NCI-H446 (cell line): Measurements from ENCODE around the gene S100A8.
A peak's percentile ranks its signal among the peaks of the same experiment; 100 is the strongest.
"Not testable (repeated sequence)": the region's sequence is repeated elsewhere in the genome, so short reads cannot be mapped to it uniquely, and the experiment has no call there.

Source experiments
- DNase-seq, 2 experiments: peaks; one replicate each; lab custom pipeline; 2025; lab: John Stamatoyannopoulos, UW

The S100A8 gene

GRCh38 chr1:153390938-153391710, at the start of gene S100A8:
Gene S100A8 (minus strand): TSS chr1:153391073. CDS start chr1:153390535, 538 bp downstream.
- DNase-seq = no peak

DNA sequence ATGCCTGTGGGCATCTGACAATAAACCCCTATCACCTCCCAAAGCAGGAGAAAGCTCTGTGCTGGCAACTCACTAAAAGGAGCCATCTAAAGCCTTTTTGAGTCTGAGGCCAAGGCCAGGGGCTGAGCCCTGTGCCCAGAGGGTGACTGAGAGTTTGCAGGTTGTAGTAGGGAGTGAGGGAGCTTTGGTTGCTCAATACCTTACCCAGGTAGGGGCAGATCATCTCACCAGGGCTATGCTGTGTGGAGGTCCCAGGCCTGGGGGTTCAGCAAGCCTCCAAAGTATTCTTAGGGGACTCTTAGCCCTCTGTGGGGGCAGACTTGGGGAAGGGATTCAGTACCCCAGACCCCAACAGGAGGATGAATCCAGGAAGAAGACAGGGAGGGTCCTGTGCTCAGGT, 48.4 kb upstream of the S100A8 start:
- no peak for DNase-seq

GRCh38 chr1:153438599-153438998, 47.7 kb upstream of the S100A8 start:
- no peak for DNase-seq

GRCh38 chr1:153437236-153437635, 46.4 kb upstream of the S100A8 start:
- no peak for DNase-seq

- no peak for DNase-seq
Observed at GRCh38 chr1:153434746-153435455, 44.0 kb upstream of the S100A8 start.

GRCh38 chr1:153432874-153433681, 42.2 kb upstream of the S100A8 start:
- no peak for DNase-seq

DNA sequence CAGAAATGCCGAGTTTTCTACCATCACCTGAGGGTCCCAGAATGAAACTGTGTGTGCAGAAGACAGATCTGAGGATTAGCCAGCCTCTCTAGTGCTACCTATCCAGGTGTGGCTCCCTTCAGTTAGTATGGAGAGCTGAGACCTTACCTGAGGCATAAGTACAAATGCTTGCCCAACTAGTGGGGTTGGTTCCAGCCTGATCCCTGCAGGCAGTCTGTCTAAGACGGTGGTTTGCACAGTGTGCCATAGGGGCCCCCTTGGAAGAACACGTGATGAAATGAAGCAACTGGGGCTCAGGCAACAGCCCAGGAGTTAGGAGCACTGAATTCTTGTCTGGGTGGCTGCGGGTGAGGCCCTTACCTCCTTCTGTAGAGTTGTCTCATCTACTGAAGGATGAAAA, 41.1 kb upstream of the S100A8 start:
- DNase-seq = no peak

DNA sequence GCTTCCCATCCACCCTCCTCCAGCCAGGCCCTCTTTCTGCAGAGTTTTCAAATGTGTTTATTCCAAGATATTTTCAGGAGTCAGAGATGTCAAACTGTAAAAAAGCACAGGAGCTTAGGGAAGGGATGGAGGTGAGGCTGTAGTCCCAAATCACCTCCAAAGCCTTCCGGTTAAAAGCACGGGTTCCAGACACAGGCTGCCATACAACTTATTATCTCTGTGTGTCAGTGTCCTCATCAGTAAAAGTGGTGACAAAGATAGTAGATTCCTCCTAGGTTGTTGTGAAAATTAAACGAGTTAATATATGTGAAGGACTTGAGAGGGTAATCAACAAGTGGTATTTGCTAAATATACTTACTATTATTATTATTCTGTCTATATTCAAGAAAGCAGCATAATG, 40.6 kb upstream of the S100A8 start:
- DNase-seq = no peak

DNA sequence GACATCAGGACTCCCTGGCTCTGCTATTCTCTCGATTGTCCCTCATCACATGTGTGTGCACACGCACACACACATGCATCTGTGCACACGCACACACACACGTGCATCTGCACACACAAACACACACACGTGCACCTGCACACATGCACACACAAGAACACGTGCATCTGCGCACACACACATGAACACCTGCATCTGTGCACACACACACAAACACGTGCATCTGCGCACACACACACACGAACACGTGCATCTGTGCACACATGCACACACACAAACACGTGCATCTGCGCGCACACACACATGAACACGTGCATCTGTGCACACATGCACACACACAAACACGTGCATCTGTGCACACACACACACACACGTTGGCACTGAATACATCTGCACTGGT, 40.1 kb upstream of the S100A8 start:
- no peak for DNase-seq

DNA sequence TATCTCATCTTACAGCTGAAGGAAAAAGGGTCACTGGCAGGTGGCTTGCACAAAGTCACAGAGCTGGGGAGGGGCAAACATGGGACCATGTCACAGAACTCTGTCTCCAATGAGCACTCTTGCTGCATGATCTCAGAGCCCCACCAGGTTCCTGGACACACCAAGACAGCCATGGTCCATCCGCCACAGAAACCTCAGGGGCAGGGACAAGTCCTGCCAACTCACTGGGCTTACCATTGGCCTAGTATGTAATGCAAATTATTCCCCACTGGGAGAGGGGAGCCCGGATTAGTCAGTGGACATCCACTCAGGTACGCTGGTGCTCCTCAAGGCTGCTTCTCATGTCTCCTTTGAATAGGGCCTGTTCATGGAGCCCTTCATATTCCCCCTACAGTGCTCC, 39.7 kb upstream of the S100A8 start:
- DNase-seq = no peak

DNA sequence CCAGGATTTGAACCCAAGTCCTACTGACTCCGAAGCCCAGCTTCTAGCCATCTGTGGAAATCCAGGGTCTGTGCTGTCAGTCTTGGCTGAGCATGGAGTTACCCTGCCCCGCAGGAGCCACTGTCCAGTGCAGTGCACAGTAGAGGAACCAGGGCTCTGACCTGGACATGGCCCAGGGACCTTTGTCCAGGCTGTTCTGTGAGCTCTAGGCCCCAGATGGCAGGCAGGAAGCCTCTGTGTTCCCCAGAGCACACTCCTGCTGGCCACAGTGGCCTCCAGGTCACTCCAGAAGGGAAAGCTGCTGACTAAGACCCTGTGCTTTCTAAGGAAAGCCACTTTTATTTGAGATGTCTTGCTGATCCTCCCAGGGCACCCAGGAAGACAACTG, 39.3 kb upstream of the S100A8 start:
- DNase-seq = no peak

DNA sequence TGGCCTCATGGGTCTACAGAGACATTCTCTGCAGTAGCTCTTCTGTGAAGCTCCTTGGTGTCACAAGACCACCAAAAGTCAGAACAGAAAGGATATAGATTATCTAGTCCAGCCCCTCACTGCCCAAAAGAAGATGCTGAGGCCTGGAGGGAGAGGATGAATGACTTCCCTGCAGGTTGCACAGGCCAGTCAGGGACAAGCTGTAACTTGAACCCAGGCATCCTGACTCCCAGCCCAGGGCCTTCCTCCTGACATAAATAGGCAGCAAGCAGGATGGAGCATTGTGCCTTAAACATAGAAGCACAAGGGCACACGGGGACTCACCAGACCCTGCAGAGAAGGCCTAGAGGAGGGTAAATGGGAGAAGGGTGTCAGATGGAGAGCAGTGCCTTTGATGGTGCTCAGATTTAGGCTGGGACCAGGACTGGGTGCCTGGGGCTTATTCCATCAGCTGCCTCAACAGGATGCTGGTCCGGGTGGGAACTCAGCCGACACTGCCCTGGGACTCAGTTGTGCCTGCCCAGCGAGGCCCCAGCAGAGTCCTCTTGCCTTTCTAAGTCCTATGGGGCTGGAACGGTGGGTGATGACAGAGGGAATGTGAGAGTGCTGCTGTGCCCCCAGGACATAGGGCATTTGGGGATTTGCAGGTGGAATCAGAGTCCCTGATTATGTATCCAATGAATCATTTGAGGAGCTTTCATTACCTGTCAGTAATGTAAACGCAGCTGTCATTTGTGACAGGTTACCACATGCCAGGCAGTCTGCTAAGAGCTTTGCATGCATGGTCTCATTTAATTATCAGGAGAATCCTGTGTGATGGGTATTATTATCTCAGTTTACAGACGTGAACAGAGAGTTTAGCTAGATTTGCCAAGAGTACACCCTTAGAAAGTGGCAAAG, 38.6 kb upstream of the S100A8 start:
- DNase-seq = no peak

- DNase-seq = no peak
Observed at GRCh38 chr1:153428791-153429190, 37.9 kb upstream of the S100A8 start.

GRCh38 chr1:153428073-153428638, 37.3 kb upstream of the S100A8 start:
- DNase-seq = no peak

DNA sequence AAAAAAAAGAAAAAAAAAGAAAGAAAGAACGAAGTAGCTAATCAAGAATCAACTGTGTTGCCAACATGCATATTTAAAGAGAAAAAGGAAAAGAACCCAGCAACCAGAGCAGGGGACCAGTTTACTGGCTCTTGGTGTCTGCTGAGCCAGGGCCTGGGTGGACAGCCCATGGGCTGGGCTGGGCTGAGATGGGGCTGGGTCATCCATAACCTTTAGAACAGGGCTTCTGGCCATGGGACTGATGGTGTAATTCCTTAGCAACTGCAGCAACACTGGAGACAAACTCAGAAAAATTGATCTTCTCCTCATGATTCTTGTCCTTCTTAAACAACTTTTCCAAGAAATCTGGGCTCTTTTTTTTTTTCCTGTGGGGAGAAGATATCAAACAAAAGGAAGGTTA, 35.9 kb upstream of the S100A8 start:
- DNase-seq = no peak

DNA sequence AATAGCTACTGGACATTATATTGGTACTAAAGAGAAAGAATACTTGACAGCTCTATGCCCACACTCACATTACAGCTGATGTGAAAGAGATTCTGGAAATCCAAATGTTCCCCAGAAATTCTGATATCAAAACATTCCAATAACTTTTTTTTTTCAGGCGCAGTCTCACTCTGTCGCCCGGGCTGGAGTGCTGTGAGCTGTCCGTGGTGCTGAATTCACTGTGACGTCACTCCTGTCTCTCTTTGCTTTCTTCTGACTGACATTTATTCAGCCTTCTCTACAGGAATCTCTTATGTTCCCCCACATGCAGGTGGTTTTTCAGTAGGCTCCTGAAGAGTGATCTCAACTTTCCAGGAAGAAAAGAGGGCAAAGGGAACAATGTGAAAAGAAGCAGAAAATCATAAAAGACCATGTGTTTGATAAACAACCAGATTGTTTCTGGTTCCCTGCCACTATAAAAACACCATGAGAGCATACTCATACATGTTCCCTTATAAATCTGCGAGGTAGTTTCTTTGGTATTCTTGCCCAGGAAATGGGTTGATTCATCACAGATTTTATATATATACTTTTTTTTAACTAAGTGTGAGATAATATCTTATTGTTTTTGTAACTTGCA, 31.7 kb upstream of the S100A8 start:
- peak in 1 of 2 experiments; percentile 5 for DNase-seq

GRCh38 chr1:153420306-153420705, 29.4 kb upstream of the S100A8 start:
- no peak for DNase-seq

DNA sequence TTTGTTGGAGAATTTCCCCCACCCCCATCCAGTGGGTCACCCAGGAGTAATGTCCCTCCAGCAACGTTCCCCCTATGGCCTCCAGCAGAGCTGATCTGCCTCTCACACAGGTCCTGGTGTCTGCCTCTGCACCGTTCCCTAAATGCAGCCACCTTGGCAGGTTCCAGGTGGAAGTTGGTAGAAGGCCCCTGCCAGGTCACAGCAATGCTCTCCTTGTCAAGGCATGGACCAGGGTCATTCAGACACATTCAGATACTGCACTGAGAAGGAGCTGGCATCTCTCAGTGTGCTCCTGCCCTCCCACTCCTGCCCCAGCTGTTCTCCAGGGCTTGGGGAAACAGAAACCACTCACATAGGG, 28.5 kb upstream of the S100A8 start:
- DNase-seq = not testable (repeated sequence)

DNA sequence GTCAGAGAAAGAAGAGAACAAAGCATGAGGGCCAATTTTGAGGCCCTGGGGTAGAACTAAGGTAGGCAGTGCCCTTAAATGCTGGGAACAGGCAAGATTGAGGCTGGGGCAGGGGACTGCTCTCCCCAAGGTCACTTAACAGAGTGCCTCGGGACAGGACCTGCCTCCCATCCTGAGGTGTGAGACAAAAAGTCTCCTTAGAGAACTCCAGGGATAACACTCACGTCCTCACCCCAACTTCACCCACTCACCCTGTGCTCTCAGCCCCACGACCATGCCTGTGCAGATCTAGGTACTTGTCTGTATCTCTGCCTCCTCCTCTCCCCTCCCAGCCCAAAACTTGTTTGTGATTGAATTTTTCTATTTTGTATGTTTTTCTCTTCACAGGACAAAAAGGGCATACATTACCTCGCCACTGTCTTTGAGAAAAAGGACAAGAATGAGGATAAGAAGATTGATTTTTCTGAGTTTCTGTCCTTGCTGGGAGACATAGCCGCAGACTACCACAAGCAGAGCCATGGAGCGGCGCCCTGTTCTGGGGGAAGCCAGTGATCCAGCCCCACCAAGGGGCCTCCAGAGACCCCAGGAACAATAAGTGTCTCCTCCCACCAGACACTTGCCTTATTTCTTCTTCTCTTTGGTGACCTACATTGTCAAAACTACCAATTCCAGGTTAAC, 28.0 kb upstream of the S100A8 start:
- DNase-seq = not testable (repeated sequence)

- DNase-seq = no peak
Observed at GRCh38 chr1:153417136-153417888, 26.4 kb upstream of the S100A8 start.
